Gastrocnemius medialis (tissue), 4 donors: Measurements from ENCODE around the gene SMARCB1. TPM values are rescaled to one million over a fixed set of nuclear protein-coding genes. Genes with fewer than 3 reads are reported as not detected.

ENCODE experiments used
- ATAC-seq, 2 donors: fragments of 150-250 bp; one replicate each; pipeline ENCODE4 v1.9.1; 2016
- DNase-seq, 2 donors: peaks; one replicate each; pipeline ENCODE4 v3.0.0-alpha.2; 2019
- H3K27ac ChIP-seq, 4 donors: fragments of 200-600 bp; sonication (generic); 1 replicate in 1 of 4; 2 replicates in 3 of 4; pipeline ENCODE4 v1.5.1; 2016 to 2018; ENCODE audit warnings: mild to moderate bottlenecking in 2 of 4, moderate library complexity in 1 of 4
- H3K27me3 ChIP-seq, 3 donors: fragments of 200-600 bp; sonication (generic) in 2 of 3; 1 replicate in 1 of 3; 2 replicates in 2 of 3; pipeline versions ENCODE4 v1.5.1 to v1.6.0; 2016 to 2019; ENCODE audit warnings: mild to moderate bottlenecking in 1 of 3, moderate library complexity in 1 of 3
- H3K36me3 ChIP-seq, 2 donors: fragments of 200-600 bp; sonication (generic) in 1 of 2; one replicate each; pipeline ENCODE4 v1.5.1; 2017 to 2018
- H3K4me1 ChIP-seq, 2 donors: fragments of 200-600 bp; sonication (generic) in 1 of 2; one replicate each; pipeline ENCODE4 v1.5.1; 2016 to 2017; ENCODE audit warnings: mild to moderate bottlenecking in 2 of 2
- H3K4me3 ChIP-seq, 4 donors: fragments of 200-600 bp; sonication (generic) in 3 of 4; 1 replicate in 1 of 4; 2 replicates in 3 of 4; pipeline ENCODE4 v1.5.1; 2016 to 2019; ENCODE audit warnings: mild to moderate bottlenecking in 2 of 4
- H3K9me3 ChIP-seq, 3 donors: fragments of 200-600 bp; sonication (generic) in 2 of 3; 1 replicate in 1 of 3; 2 replicates in 2 of 3; pipeline ENCODE4 v1.5.1; 2016 to 2019
- CTCF ChIP-seq, 5 experiments: fragments of 450-650 bp in 3 of 5; fragments of 200-600 bp in 2 of 5; sonication (generic) in 2 of 5; IDR thresholded peaks in 4 of 5; conservative IDR thresholded peaks in 1 of 5; 1 replicate in 4 of 5; 2 replicates in 1 of 5; pipeline ENCODE4 v1.5.1; 2016 to 2019; ENCODE audit warnings: antibody characterized with exemption in 5 of 5, mild to moderate bottlenecking in 3 of 5, moderate library complexity in 3 of 5
- POLR2A ChIP-seq, 2 donors: fragments of 450-650 bp; IDR thresholded peaks; one replicate each; pipeline ENCODE4 v1.6.1; 2017; ENCODE audit warnings: antibody characterized with exemption in 2 of 2, mild to moderate bottlenecking in 2 of 2, moderate library complexity in 2 of 2
- in situ Hi-C, 4 donors: fragments of 200-750 bp; cut with MboI; loops; one replicate each; pipeline versions ENCODE4 v1.15.0 to v1.8.0; 2017; ENCODE audit warnings: low sequenced_read_pairs in 4 of 4
- intact Hi-C: fragments of 100-400 bp; cut with DNase I; formaldehyde crosslinking; loops from one replicate; pipeline ENCODE4 v1.15.1; 2023; ENCODE audit warnings: low total_unique reads
- total RNA-seq, 4 donors: library from RNA; depleted of rRNA; stranded (reverse); fragments of >200 nt; gene quantifications; one replicate each; pipeline versions ENCODE4 v1.1.0 to v1.2.3, GENCODE V29; 2016

SMARCB1 gene
- total RNA-seq, 4 donors from 2014 or later, result 37.8 to 65.6 (median 55.2) TPM

DNA sequence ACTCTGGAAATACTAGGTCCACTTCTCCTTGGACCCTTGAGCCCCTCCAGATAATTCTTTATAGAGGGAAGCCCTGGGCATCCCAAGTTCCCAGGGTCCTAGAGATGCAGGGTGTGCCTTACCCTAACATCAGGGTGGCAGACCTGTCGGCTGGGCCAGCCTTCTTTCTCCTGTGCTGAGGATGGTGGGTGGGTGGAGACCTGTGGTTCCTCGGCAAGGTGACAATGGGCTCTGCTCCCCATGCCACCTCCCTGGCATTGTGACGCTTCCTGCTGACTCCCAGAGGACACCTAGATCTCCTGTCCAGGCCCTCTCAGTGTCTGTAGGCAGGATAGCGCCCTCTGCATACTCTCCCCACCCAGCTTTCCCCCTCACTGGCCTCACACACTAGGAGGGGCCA is 55.8 kb downstream of the SMARCB1 start:
- no peak for TF ChIP-seq CTCF (IDR thresholded peaks at IDR 0.05 in 4 of 5, conservative IDR thresholded peaks at IDR 0.05 in 1 of 5)

DNA sequence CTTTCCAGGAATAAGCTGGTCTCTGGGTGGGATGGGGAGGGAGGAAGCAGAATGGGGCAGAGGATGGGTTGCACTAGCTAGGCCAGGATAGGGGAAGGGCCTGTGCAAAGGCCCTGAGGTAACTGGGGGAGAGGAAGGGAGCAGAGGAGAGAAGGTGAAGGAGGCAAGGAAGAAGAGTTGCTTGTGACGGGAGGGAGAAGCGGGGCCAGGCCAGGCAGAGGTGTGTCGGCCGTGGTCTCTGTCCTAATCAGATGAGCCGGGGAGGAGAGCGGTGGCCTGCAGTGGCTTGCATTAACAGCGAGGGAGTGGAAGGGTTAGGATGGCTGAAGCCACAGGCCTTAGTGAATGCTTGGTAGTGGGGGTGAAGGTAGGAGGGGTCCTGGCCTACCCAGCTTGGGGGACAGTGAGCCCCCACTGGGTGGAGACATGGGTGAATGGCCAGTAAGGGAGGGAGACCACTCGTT is 58.0 kb downstream of the SMARCB1 start:
- intact Hi-C loops (loop anchor here (1.0 to 5.0 kb wide), 4 partner anchors 76 to 302 kb away; no protein-coding TSS in a partner anchor), in situ Hi-C loops (loop anchor here in 3 of 4 donors (5.0 to 10.0 kb wide), 3 partner anchors 62 to 72 kb away; partner anchors contain the start of gene MMP11 (in 2 of the 3))
- Histone ChIP-seq H3K27me3 (no peaks in the 10 kb centered on the region), H3K4me1 (peaks cover 41 to 51% of the 10 kb centered on the region in 2 donors), H3K4me3 (no peak overlapping the region), H3K9me3 (no peaks in the 10 kb centered on the region), H3K36me3 (no peaks in the 10 kb centered on the region), H3K27ac (peak overlapping the region; percentile 70 to 96 (median 75))
- DNase-seq (no peak), ATAC-seq (no peak)
- no peak for TF ChIP-seq CTCF (IDR thresholded peaks at IDR 0.05 in 4 of 5, conservative IDR thresholded peaks at IDR 0.05 in 1 of 5)
- no peak for TF ChIP-seq POLR2A (IDR thresholded peaks at IDR 0.05)

More for the DNA sequence above, 55.8 kb downstream of the SMARCB1 start:
- Histone ChIP-seq H3K4me3 (no peak overlapping the region), H3K4me1 (peaks cover 55 to 61% of the 10 kb centered on the region in 2 donors), H3K9me3 (no peaks in the 10 kb centered on the region), H3K27me3 (no peaks in the 10 kb centered on the region), H3K36me3 (no peaks in the 10 kb centered on the region), H3K27ac (peak overlapping the region; percentile 70 to 96 (median 82))
- no peak for ATAC-seq
- no peak for DNase-seq
- intact Hi-C loops, result no loop called here
- in situ Hi-C loops, result loop anchor here in 1 of 4 donors (10.0 kb wide), 1 partner anchor 68 kb away; the partner anchor contains the start of gene MMP11

DNA sequence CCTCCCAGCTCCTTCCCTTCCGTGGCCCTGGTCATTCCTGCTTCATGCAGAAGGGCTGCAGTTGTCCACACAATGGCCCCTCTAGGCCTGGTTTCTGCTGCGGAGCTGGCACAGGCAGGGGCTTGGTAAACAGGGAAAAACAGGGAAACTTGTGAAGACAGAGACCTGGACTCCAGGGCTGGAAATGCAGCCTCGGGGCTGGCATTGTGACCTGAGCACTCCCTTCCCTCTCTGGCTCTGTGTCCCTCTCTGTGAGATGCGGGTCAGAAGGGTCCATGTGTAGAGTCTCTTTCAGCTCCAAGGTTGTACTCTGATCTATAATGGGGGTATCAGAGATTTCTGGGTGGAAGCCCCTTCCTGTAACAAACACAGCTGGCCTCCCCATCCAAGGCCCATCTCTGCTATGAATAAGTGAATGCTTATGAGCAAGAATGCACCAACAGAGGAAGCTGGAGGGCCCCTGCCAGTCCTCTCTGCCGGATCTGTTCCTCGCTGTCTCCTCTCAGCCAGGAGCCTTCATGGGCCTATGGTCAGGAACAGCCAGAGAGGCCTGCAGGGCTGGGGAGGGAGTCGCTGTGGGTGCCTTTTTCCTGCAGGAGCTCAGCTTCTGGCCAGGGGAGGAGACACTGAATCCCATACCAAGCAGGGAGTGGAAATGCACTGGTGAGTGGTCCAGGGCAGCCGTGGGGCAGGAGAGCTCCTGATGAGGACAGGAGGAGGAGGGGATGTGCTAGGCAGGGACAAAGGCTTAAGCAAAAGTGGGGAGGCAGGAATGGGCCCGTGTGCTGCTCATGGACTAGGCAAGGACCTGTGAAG is 58.7 kb downstream of the SMARCB1 start:
- ATAC-seq, result no peak
- in situ Hi-C loops, result loop anchor here in 3 of 4 donors (5.0 to 10.0 kb wide), 3 partner anchors 63 to 73 kb away; partner anchors contain the start of gene MMP11 (in 2 of the 3)

GRCh38 chr22:23846081-23846469 is 59.3 kb downstream of the SMARCB1 start:
- Histone ChIP-seq H3K9me3 (no peaks in the 10 kb centered on the region), H3K4me3 (no peak overlapping the region), H3K36me3 (no peaks in the 10 kb centered on the region), H3K27me3 (no peaks in the 10 kb centered on the region), H3K27ac (peak overlapping the region; percentile 70 to 96 (median 75)), H3K4me1 (peaks cover 31 to 40% of the 10 kb centered on the region in 2 donors)
- ATAC-seq, result no peak
- intact Hi-C loops (loop anchor here (5.0 kb wide), 3 partner anchors 129 to 304 kb away; no protein-coding TSS in a partner anchor), in situ Hi-C loops (loop anchor here in 3 of 4 donors (5.0 to 10.0 kb wide), 3 partner anchors 64 to 74 kb away; partner anchors contain the start of gene MMP11 (in 2 of the 3))
- TF ChIP-seq POLR2A (IDR thresholded peaks at IDR 0.05), result no peak
- TF ChIP-seq CTCF (IDR thresholded peaks at IDR 0.05 in 4 of 5, conservative IDR thresholded peaks at IDR 0.05 in 1 of 5), result no peak
- no peak for DNase-seq

More for the DNA sequence above, 58.7 kb downstream of the SMARCB1 start:
- intact Hi-C loops, result loop anchor here (1.0 to 5.0 kb wide), 4 partner anchors 77 to 303 kb away; no protein-coding TSS in a partner anchor
- Histone ChIP-seq H3K36me3 (no peaks in the 10 kb centered on the region), H3K4me3 (no peak overlapping the region), H3K4me1 (peaks cover 34 to 45% of the 10 kb centered on the region in 2 donors), H3K9me3 (no peaks in the 10 kb centered on the region), H3K27me3 (no peaks in the 10 kb centered on the region), H3K27ac (peak overlapping the region; percentile 70 to 96 (median 75))
- no peak for DNase-seq
- TF ChIP-seq CTCF (IDR thresholded peaks at IDR 0.05 in 4 of 5, conservative IDR thresholded peaks at IDR 0.05 in 1 of 5) (no peak), POLR2A (IDR thresholded peaks at IDR 0.05) (no peak)
